WTC11 (cell line): ENCODE data around the gene TNIP1. TPM values are rescaled to one million over a fixed set of nuclear protein-coding genes. Genes with fewer than 3 reads are reported as not detected.

Source experiments
- ATAC-seq: fragments of 200-7000 bp; cut with Tn5 transposase; 2 replicates; pipeline ENCODE4 v1.10.0; 2021; ENCODE audit warnings: mild to moderate bottlenecking, moderate library complexity
- CTCF ChIA-PET: fragments of 300-600 bp; sonication (Branson Sonifier 250); formaldehyde crosslinking; loops from one replicate; lab custom pipeline; 2021; ENCODE audit warnings: antibody characterized with exemption; lab: Charles Lee
- POLR2A ChIA-PET: fragments of 350-600 bp; sonication (Branson Sonifier 250); formaldehyde crosslinking; loops from one replicate; lab custom pipeline; 2021; ENCODE audit warnings: antibody characterized with exemption; lab: Charles Lee
- DNase-seq: peaks from one replicate; pipeline ENCODE4 v3.0.0; 2021; ENCODE audit warnings: low spot score
- H3K27ac Mint-ChIP-seq: 2 replicates; pipeline ENCODE4 v1.8.0; 2021; ENCODE audit warnings: mixed read lengths
- H3K27me3 Mint-ChIP-seq: 2 replicates; pipeline ENCODE4 v1.8.0; 2021; ENCODE audit warnings: low read depth, mild to moderate bottlenecking, moderate library complexity, mixed read lengths
- H3K36me3 Mint-ChIP-seq: 2 replicates; pipeline ENCODE4 v1.8.0; 2021; ENCODE audit warnings: mixed read lengths
- H3K4me1 Mint-ChIP-seq: 2 replicates; pipeline ENCODE4 v1.8.0; 2022; ENCODE audit warnings: mixed read lengths
- H3K4me3 Mint-ChIP-seq: 2 replicates; pipeline ENCODE4 v1.8.0; 2021; ENCODE audit warnings: mild to moderate bottlenecking, moderate library complexity, mixed read lengths
- H3K9me3 Mint-ChIP-seq: 2 replicates; pipeline ENCODE4 v1.8.0; 2021; ENCODE audit warnings: mixed read lengths
- AFF4 ChIP-seq: sonication (generic); formaldehyde crosslinking; IDR thresholded peaks from 2 replicates; pipeline ENCODE4 v1.8.1; 2023; ENCODE audit warnings: mild to moderate bottlenecking, missing genetic modification reagents, borderline replicate concordance
- AR ChIP-seq: fragments of 250-450 bp; sonication (Bioruptor Pico); IDR thresholded peaks from 2 replicates; pipeline ENCODE4 v1.9.0; 2021; ENCODE audit warnings: mild to moderate bottlenecking
- ATF1 ChIP-seq: sonication (generic); formaldehyde crosslinking; IDR thresholded peaks from 2 replicates; pipeline ENCODE4 v1.8.1; 2023; ENCODE audit warnings: mild to moderate bottlenecking, moderate library complexity, missing genetic modification reagents
- CBFB ChIP-seq: sonication (generic); formaldehyde crosslinking; IDR thresholded peaks from 2 replicates; pipeline ENCODE4 v1.8.1; 2022; ENCODE audit warnings: mild to moderate bottlenecking, low read depth, missing genetic modification reagents
- E2F5 ChIP-seq: sonication (generic); formaldehyde crosslinking; IDR thresholded peaks from 2 replicates; pipeline ENCODE4 v1.8.1; 2022; ENCODE audit warnings: mild to moderate bottlenecking, moderate library complexity, missing genetic modification reagents
- ETV6 ChIP-seq: sonication (generic); formaldehyde crosslinking; IDR thresholded peaks from 2 replicates; pipeline ENCODE4 v1.8.1; 2022; ENCODE audit warnings: mild to moderate bottlenecking, missing genetic modification reagents
- FOXP1 ChIP-seq: sonication (generic); formaldehyde crosslinking; IDR thresholded peaks from 2 replicates; pipeline ENCODE4 v1.8.0; 2022; ENCODE audit warnings: missing genetic modification reagents, mild to moderate bottlenecking, moderate library complexity, borderline replicate concordance
- IRF2 ChIP-seq: sonication (generic); formaldehyde crosslinking; IDR thresholded peaks from 2 replicates; pipeline ENCODE4 v1.8.0; 2022; ENCODE audit warnings: low read depth, missing genetic modification reagents, borderline replicate concordance
- JUN ChIP-seq: sonication (generic); formaldehyde crosslinking; IDR thresholded peaks from 2 replicates; pipeline ENCODE4 v1.8.0; 2023; ENCODE audit warnings: mild to moderate bottlenecking, missing genetic modification reagents
- KAT7 ChIP-seq: sonication (generic); formaldehyde crosslinking; IDR thresholded peaks from 2 replicates; pipeline ENCODE4 v1.8.1; 2023; ENCODE audit warnings: missing genetic modification reagents, mild to moderate bottlenecking, borderline replicate concordance
- NFATC4 ChIP-seq: fragments of 250-450 bp; sonication (Bioruptor Pico); IDR thresholded peaks from 2 replicates; pipeline ENCODE4 v1.9.0; 2021; ENCODE audit warnings: mild to moderate bottlenecking
- PRRX2 ChIP-seq: fragments of 250-450 bp; sonication (Bioruptor Pico); IDR thresholded peaks from 2 replicates; pipeline ENCODE4 v1.8.0; 2021; ENCODE audit warnings: mild to moderate bottlenecking
- RELA ChIP-seq: sonication (generic); formaldehyde crosslinking; IDR thresholded peaks from 2 replicates; pipeline ENCODE4 v1.8.1; 2022; ENCODE audit warnings: missing genetic modification reagents, mild to moderate bottlenecking, borderline replicate concordance
- SMAD3 ChIP-seq: sonication (generic); formaldehyde crosslinking; IDR thresholded peaks from 2 replicates; pipeline ENCODE4 v1.8.0; 2022; ENCODE audit warnings: missing genetic modification reagents, mild to moderate bottlenecking, borderline replicate concordance
- SP1 ChIP-seq: sonication (generic); formaldehyde crosslinking; conservative IDR thresholded peaks from 2 replicates; pipeline ENCODE4 v1.8.1; 2022; ENCODE audit warnings: missing genetic modification reagents
- TP53 ChIP-seq: sonication (generic); formaldehyde crosslinking; IDR thresholded peaks from 2 replicates; pipeline ENCODE4 v1.8.1; 2023; ENCODE audit warnings: mild to moderate bottlenecking, missing genetic modification reagents
- ZNF416 ChIP-seq: fragments of 250-450 bp; sonication (Bioruptor Pico); IDR thresholded peaks from 2 replicates; pipeline ENCODE4 v1.9.0; 2021; ENCODE audit warnings: mild to moderate bottlenecking, inconsistent platforms
- total RNA-seq: library from RNA; stranded (reverse); gene quantifications from 3 replicates; pipeline ENCODE4 v1.2.3, GENCODE V29; 2021
- TF ChIP-seq, protein P1 (sequence below): sonication (generic); formaldehyde crosslinking; IDR thresholded peaks from 2 replicates; pipeline ENCODE4 v1.8.1; 2023; ENCODE audit warnings: mild to moderate bottlenecking, missing genetic modification reagents, moderate library complexity
- TF ChIP-seq, protein P2 (sequence below): sonication (generic); formaldehyde crosslinking; IDR thresholded peaks from 2 replicates; pipeline ENCODE4 v1.8.1; 2022; ENCODE audit warnings: mild to moderate bottlenecking, missing genetic modification reagents, moderate library complexity, borderline replicate concordance
- TF ChIP-seq, protein P3 (sequence below): fragments of 250-450 bp; sonication (Bioruptor Pico); IDR thresholded peaks from 2 replicates; pipeline ENCODE4 v1.8.0; 2021; ENCODE audit warnings: mild to moderate bottlenecking
- TF ChIP-seq, protein P4 (sequence below): fragments of 200-600 bp; IDR thresholded peaks from 2 replicates; pipeline ENCODE4 v1.8.0; 2022; ENCODE audit warnings: antibody characterized with exemption

Gene TNIP1
- total RNA-seq, 1 experiment from 2014 or later = 41.1 TPM

DNA sequence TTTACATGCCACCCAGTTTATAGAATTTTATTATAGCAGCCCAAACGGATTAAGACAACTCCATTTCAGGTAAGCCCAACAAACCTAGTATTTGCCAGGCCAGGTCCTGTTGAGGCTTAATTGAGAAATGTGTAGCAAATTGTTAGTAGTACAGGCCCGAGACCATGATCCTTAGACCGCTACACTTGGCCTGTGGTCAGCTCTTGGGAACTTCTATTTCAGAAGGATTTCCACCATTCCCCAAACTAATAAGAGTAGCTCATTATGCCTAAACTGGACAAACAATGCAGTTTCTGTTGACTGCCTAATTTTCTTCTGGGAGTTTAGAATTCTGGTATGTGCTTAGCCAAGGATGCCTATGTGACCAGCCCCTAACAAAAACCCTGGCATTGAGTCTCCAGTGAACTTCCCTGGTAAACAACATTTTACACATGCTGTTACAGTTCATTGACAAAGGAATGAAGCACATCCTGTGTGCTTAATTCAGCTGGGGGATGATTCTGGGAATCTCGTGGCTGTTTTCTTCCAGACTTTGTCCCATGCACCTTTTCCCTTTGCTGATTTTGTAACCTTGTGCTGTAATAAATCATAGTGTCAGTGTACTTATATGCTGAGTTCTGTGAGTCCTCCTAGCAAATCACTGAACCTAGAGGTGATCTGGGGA lies 66.0 kb downstream of the TNIP1 start:
- ChIA-PET CTCF (interaction anchor here (1.0 kb wide), 1 partner anchor 37 kb away, joined by 3 read pairs; no protein-coding TSS in a partner anchor), POLR2A (no interaction called here)
- ATAC-seq = no peak
- Mint-ChIP-seq H3K4me1 (no peaks in the 10 kb centered on the region), H3K4me3 (no peak overlapping the region), H3K36me3 (no peaks in the 10 kb centered on the region), H3K9me3 (no peaks in the 10 kb centered on the region), H3K27me3 (peaks cover 27% of the 10 kb centered on the region), H3K27ac (no peak overlapping the region)
- DNase-seq = no peak
- TF ChIP-seq IRF2 (CRISPR knock-in tag) (no peak), SP1 (CRISPR knock-in tag) (no peak), FOXP1 (CRISPR knock-in tag) (no peak), AFF4 (no peak), ETV6 (CRISPR knock-in tag) (no peak), ZNF416 (CRISPR knock-in tag) (no peak)
- TF ChIP-seq, protein P1, sequence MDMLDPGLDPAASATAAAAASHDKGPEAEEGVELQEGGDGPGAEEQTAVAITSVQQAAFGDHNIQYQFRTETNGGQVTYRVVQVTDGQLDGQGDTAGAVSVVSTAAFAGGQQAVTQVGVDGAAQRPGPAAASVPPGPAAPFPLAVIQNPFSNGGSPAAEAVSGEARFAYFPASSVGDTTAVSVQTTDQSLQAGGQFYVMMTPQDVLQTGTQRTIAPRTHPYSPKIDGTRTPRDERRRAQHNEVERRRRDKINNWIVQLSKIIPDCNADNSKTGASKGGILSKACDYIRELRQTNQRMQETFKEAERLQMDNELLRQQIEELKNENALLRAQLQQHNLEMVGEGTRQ (CRISPR knock-in tag) = no peak
- TF ChIP-seq, protein P2, sequence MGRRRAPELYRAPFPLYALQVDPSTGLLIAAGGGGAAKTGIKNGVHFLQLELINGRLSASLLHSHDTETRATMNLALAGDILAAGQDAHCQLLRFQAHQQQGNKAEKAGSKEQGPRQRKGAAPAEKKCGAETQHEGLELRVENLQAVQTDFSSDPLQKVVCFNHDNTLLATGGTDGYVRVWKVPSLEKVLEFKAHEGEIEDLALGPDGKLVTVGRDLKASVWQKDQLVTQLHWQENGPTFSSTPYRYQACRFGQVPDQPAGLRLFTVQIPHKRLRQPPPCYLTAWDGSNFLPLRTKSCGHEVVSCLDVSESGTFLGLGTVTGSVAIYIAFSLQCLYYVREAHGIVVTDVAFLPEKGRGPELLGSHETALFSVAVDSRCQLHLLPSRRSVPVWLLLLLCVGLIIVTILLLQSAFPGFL = no peak

DNA sequence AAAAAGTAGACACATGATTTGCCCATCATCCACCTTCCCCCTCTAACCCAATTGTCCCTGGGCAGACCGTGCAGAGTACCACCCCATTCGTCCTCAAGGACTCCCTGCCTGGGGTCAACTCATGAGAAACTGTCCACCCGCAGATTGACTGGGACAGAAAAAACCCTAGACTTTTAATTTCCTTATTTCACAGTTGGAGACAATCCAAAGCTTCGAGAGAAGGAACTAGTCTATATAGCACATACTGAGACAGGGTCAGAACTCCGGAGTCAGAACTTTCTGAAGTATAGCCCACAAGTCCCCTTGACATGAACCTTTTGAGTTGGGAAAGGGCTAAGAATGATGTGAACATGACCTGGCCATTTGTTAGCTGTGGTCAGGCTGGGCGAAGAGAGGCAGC lies 68.0 kb downstream of the TNIP1 start:
- H3K4me1 Mint-ChIP-seq = no peaks in the 10 kb centered on the region
- POLR2A ChIA-PET = no interaction called here
- H3K27ac Mint-ChIP-seq = no peak overlapping the region
- H3K9me3 Mint-ChIP-seq = no peaks in the 10 kb centered on the region
- peaks cover 9% of the 10 kb centered on the region for H3K27me3 Mint-ChIP-seq
- ATAC-seq (no peak), DNase-seq (no peak)
- CTCF ChIA-PET = interaction anchor here (0.9 to 2.4 kb wide), 5 partner anchors 11 to 102 kb away, joined by 3 to 8 read pairs (median 5); no protein-coding TSS in a partner anchor
- H3K4me3 Mint-ChIP-seq = no peak overlapping the region
- H3K36me3 Mint-ChIP-seq = no peaks in the 10 kb centered on the region
- TF ChIP-seq TP53 (CRISPR knock-in tag) (no peak), E2F5 (CRISPR knock-in tag) (no peak), KAT7 (CRISPR knock-in tag) (no peak), NFATC4 (CRISPR knock-in tag) (no peak), ATF1 (CRISPR knock-in tag) (no peak), JUN (CRISPR knock-in tag) (no peak), PRRX2 (CRISPR knock-in tag) (no peak), CBFB (CRISPR knock-in tag) (no peak), SMAD3 (CRISPR knock-in tag) (no peak), RELA (CRISPR knock-in tag) (no peak), AR (no peak)
- TF ChIP-seq, protein P3, sequence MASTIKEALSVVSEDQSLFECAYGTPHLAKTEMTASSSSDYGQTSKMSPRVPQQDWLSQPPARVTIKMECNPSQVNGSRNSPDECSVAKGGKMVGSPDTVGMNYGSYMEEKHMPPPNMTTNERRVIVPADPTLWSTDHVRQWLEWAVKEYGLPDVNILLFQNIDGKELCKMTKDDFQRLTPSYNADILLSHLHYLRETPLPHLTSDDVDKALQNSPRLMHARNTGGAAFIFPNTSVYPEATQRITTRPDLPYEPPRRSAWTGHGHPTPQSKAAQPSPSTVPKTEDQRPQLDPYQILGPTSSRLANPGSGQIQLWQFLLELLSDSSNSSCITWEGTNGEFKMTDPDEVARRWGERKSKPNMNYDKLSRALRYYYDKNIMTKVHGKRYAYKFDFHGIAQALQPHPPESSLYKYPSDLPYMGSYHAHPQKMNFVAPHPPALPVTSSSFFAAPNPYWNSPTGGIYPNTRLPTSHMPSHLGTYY (CRISPR knock-in tag) = no peak
- TF ChIP-seq, protein P4, sequence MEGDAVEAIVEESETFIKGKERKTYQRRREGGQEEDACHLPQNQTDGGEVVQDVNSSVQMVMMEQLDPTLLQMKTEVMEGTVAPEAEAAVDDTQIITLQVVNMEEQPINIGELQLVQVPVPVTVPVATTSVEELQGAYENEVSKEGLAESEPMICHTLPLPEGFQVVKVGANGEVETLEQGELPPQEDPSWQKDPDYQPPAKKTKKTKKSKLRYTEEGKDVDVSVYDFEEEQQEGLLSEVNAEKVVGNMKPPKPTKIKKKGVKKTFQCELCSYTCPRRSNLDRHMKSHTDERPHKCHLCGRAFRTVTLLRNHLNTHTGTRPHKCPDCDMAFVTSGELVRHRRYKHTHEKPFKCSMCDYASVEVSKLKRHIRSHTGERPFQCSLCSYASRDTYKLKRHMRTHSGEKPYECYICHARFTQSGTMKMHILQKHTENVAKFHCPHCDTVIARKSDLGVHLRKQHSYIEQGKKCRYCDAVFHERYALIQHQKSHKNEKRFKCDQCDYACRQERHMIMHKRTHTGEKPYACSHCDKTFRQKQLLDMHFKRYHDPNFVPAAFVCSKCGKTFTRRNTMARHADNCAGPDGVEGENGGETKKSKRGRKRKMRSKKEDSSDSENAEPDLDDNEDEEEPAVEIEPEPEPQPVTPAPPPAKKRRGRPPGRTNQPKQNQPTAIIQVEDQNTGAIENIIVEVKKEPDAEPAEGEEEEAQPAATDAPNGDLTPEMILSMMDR = no peak
